Suprapubic skin (tissue), 4 donors: ENCODE measurements around the gene HDGFL3.

Experiments
- POLR2A ChIP-seq, 2 donors: fragments of 450-650 bp; IDR thresholded peaks; one replicate each; pipeline ENCODE4 v1.6.1; 2017; ENCODE audit warnings: antibody characterized with exemption in 2 of 2, mild to moderate bottlenecking in 2 of 2, moderate library complexity in 2 of 2
- POLR2AphosphoS5 ChIP-seq, 3 donors: sonication (generic); formaldehyde crosslinking; IDR thresholded peaks; one replicate each; pipeline ENCODE4 v1.6.1; 2017; ENCODE audit warnings: antibody characterized with exemption in 3 of 3
- TF ChIP-seq, protein P1 (sequence below), 2 donors: fragments of 200-600 bp in 1 of 2; fragments of 450-650 bp in 1 of 2; sonication (generic) in 1 of 2; IDR thresholded peaks; one replicate each; pipeline ENCODE4 v1.5.1; 2016 to 2019; ENCODE audit warnings: antibody characterized with exemption in 2 of 2, mild to moderate bottlenecking in 1 of 2, moderate library complexity in 1 of 2

DNA sequence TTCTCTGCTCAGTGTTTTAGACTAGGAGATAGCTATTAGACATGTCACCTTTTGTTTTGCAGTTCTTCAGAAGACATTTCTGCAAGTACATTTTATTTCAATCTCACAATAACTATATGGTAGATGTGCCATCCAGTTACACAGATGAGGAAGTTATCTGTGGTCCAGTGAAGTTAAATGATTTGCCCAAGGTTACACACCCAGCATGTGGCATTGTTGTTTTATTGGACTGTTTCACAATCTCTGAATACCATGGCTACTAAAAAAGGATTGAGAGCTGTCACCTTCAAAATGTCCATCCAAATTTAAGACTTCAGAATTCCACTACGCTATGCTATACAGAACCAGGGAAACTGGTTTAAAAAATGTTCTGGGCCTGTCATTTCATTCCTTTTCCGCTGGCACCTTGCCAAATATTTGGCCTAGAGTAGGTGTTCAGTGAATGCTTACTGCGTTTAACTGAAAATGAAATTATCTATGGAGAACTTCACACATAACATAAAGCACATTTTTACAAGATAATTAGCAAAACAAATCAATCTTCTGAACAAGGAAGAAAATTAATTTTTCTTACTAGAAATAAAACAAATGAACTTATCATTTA is 80.0 kb downstream of the HDGFL3 start:
- TF ChIP-seq, protein P1, sequence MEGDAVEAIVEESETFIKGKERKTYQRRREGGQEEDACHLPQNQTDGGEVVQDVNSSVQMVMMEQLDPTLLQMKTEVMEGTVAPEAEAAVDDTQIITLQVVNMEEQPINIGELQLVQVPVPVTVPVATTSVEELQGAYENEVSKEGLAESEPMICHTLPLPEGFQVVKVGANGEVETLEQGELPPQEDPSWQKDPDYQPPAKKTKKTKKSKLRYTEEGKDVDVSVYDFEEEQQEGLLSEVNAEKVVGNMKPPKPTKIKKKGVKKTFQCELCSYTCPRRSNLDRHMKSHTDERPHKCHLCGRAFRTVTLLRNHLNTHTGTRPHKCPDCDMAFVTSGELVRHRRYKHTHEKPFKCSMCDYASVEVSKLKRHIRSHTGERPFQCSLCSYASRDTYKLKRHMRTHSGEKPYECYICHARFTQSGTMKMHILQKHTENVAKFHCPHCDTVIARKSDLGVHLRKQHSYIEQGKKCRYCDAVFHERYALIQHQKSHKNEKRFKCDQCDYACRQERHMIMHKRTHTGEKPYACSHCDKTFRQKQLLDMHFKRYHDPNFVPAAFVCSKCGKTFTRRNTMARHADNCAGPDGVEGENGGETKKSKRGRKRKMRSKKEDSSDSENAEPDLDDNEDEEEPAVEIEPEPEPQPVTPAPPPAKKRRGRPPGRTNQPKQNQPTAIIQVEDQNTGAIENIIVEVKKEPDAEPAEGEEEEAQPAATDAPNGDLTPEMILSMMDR (IDR thresholded peaks at IDR 0.05) = no peak
- TF ChIP-seq POLR2A (IDR thresholded peaks at IDR 0.05) = no peak
- TF ChIP-seq POLR2AphosphoS5 (IDR thresholded peaks at IDR 0.05) = no peak
